T-helper 1 cell treated with Interleukin-12 subunit alpha and Interleukin-12 subunit beta and Interleukin-4 antibody, amounts not matched to agents 30 μg/mL and 1 μg/mL, for 36 hours (primary cell): ENCODE results near the gene MOSPD3.
A peak's percentile ranks its signal among the peaks of the same experiment; 100 is the strongest.
"Not testable (repeated sequence)": the region's sequence is repeated elsewhere in the genome, so short reads cannot be mapped to it uniquely, and the experiment has no call there.

Experiments used
- H3K27ac Mint-ChIP-seq: one replicate; pipeline ENCODE4 v1.8.0; 2021; ENCODE audit warnings: mild to moderate bottlenecking, mixed read lengths
- H3K27me3 Mint-ChIP-seq: one replicate; pipeline ENCODE4 v1.8.0; 2021; ENCODE audit warnings: low read depth, mixed read lengths
- H3K36me3 Mint-ChIP-seq: one replicate; pipeline ENCODE4 v1.8.0; 2021; ENCODE audit warnings: low read depth, mixed read lengths
- H3K4me1 Mint-ChIP-seq: one replicate; pipeline ENCODE4 v1.8.0; 2021; ENCODE audit warnings: low read depth, mixed read lengths
- H3K4me3 Mint-ChIP-seq: one replicate; pipeline ENCODE4 v1.8.0; 2021; ENCODE audit warnings: mild to moderate bottlenecking, moderate library complexity, mixed read lengths
- H3K9me3 Mint-ChIP-seq: one replicate; pipeline ENCODE4 v1.8.0; 2021; ENCODE audit warnings: mixed read lengths

The MOSPD3 gene, protein sequence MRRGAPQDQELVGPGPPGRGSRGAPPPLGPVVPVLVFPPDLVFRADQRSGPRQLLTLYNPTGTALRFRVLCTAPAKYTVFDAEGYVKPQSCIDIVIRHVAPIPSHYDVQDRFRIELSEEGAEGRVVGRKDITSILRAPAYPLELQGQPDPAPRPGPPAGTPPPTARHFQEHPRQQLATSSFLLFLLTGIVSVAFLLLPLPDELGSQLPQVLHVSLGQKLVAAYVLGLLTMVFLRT

DNA sequence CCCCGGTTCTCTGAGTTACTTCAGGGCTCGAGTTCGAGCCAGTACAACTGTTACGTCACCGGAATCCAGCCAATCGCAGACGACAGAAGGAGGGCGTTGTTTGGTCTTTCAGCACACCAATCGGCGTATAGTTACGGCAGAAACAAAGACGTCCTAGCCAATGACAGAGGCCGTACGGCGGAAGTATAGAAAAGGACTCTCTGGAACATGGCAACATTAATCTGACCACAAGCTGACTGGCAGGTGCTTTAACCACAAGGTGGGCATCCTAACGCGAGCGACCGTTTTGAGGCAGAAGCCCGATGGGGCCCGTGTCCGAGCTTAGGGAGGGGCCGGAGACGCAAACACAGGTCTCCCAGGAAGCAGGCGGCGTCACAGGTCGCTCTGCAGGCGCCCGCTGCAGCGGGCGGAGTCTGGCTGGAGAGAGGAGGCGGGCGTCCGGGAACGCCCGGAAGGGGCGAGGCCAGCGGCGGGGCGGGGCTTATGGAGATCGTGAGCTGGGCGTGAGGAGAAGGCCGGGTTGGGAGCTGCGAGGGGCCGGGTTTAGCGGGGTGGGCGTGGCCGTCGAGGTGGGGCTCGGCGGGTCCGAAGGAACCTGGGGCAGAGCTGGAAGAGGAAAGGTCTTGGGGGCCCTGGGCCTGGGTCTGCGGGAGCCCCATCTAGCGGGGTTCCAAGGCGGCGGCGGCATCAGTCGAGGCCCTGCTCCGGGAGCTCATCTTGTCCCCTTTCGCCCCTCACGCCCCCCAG, at the start of gene MOSPD3:
TSS of gene MOSPD3 (plus strand) at position 558 of the 747 bp plus-strand sequence. CDS start 252 bp downstream, outside the sequence.
- peak within 1 kb of the TSS; percentile 98 for H3K4me3 Mint-ChIP-seq
- peaks cover 5% of the 10 kb centered on the region for H3K27me3 Mint-ChIP-seq
- H3K4me1 Mint-ChIP-seq, result peaks cover 12% of the 10 kb centered on the region
- H3K27ac Mint-ChIP-seq, result peak within 1 kb of the TSS; percentile 100
- peaks cover 18% of the 10 kb centered on the region for H3K36me3 Mint-ChIP-seq
- H3K9me3 Mint-ChIP-seq, result no peaks in the 10 kb centered on the region

DNA sequence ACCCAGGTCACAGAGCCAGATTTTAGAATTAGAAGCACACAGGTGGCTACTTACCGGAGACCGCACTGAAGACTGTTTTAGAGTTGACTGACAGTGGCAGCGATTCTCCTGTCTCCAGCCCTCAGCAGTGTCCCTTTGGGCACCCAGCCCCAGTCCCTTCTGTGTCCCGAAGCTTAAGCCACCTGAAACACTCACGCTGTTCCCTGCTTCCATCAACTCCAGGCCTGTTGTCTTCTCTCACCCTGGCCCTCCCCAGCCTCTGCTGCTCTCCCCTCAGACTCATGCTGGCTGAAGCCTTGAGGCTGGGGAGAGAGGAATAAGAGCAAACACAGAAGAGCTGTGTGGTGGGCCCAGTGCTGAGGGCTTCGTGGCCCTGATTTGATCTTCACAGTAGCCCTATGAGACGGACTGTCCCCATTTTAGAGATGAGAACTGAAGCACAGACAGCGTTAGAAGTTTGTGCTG, 49.2 kb upstream of the MOSPD3 start:
- peaks cover 9% of the 10 kb centered on the region for H3K36me3 Mint-ChIP-seq
- no peaks in the 10 kb centered on the region for H3K27me3 Mint-ChIP-seq
- H3K9me3 Mint-ChIP-seq, result no peaks in the 10 kb centered on the region
- H3K27ac Mint-ChIP-seq, result no peak overlapping the region
- H3K4me3 Mint-ChIP-seq, result no peak overlapping the region
- peaks cover 6% of the 10 kb centered on the region for H3K4me1 Mint-ChIP-seq

DNA sequence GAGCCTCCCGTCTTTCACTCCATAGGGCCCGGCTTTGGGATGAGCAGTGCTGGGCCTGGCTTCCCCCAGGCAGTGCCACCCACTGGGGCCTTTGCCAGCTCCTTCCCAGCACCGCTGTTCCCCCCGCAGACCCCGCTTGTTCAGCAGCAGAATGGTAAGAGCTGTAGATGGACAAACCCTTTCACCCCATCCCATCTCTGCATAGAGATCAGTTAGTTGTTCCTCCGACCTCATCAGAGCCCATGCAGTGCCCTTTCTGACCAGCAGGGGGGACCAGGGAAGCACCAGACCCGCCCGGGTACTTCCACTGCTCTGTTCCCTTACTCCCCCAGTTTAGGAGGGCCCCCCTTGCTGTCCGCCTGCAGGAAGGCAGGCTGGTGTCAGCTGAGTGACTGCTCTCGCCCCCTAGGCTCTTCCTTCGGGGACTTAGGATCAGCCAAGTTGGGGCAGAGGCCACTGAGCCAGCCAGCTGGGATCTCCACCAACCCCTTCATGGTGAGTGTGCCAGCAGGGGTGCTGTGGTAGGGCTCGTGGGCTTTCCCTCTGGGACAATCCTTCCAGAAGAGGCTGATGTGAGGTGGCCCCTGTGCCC, 48.4 kb upstream of the MOSPD3 start:
- no peaks in the 10 kb centered on the region for H3K27me3 Mint-ChIP-seq
- no peaks in the 10 kb centered on the region for H3K9me3 Mint-ChIP-seq
- H3K36me3 Mint-ChIP-seq, result peaks cover 9% of the 10 kb centered on the region
- H3K4me3 Mint-ChIP-seq, result no peak overlapping the region
- H3K4me1 Mint-ChIP-seq, result peaks cover 10% of the 10 kb centered on the region
- H3K27ac Mint-ChIP-seq, result no peak overlapping the region

DNA sequence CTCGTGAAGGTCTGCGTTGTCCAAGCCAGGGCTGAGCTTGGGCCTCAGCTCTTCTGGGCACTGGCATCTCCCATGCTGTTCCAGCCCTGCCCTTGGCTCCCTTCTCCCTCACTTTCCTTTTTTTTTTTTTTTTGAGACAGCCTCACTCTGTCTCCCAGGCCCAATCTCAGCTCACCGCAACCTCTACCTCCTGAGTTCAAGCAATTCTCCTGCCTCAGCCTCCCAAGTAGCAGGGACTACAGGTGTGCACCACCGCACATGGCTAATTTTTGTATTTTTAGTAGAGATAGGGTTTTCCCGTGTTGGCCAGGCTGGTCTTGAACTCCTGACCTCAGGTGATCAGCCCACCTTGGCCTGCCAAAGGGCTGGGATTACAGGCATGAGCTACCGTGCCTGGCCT, 47.9 kb upstream of the MOSPD3 start:
- H3K4me3 Mint-ChIP-seq, H3K9me3 Mint-ChIP-seq, H3K36me3 Mint-ChIP-seq, H3K27me3 Mint-ChIP-seq: not testable (repeated sequence)
- peaks cover 13% of the 10 kb centered on the region for H3K4me1 Mint-ChIP-seq
- peak overlapping the region; percentile 52 for H3K27ac Mint-ChIP-seq

DNA sequence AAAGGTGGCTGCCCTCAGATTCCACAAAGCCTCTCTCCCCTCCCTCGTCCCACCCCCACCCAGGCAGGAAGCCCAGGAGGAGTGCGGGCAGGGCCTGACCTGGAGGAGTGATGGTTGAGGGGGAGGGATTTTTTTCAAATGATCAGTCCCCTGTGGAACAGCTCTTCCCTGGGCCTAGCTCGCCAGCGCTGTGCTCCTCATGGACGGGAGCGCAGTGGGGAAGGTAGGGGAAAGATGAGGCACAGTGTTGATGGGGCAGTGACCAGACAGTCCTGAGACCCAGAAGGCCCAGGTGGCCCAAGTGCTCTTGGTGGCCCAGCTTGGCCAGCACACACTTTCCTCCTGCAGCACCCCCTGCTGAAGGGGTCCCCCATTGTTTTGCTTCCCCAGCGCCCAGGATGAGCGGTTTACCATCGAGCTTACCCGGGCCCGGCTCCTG, 47.2 kb upstream of the MOSPD3 start:
- Mint-ChIP-seq H3K36me3 (peaks cover 8% of the 10 kb centered on the region), H3K9me3 (no peaks in the 10 kb centered on the region), H3K4me1 (peaks cover 14% of the 10 kb centered on the region), H3K27ac (no peak overlapping the region), H3K4me3 (no peak overlapping the region), H3K27me3 (no peaks in the 10 kb centered on the region)

DNA sequence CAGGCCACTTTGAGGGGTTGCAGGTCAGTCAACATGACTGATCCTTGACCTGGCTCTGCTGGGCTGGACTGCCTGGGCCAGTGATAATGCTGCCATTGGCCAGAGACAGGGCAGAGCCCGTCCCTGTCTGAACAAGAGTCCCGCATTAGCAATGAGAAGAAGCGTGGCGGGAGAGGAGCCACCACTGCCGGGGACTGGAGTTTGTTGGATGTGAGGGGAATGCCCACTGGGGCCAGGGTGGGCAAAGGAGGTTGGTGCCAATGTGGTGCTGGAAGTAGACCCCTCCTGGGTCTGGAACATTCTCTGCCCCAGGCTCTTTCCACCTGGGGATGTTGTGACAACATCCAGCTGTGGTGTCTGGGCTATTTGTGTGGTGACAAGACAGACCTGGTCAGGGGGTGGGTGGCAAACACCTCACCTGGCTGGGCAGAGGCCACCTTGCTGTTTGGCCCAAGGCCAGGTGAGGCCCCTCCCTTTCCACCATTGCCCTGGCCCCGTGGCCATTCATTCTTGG, 46.3 kb upstream of the MOSPD3 start:
- no peak overlapping the region for H3K4me3 Mint-ChIP-seq
- H3K36me3 Mint-ChIP-seq, result peaks cover 8% of the 10 kb centered on the region
- H3K4me1 Mint-ChIP-seq, result peaks cover 14% of the 10 kb centered on the region
- H3K9me3 Mint-ChIP-seq, result no peaks in the 10 kb centered on the region
- H3K27ac Mint-ChIP-seq, result no peak overlapping the region
- no peaks in the 10 kb centered on the region for H3K27me3 Mint-ChIP-seq

DNA sequence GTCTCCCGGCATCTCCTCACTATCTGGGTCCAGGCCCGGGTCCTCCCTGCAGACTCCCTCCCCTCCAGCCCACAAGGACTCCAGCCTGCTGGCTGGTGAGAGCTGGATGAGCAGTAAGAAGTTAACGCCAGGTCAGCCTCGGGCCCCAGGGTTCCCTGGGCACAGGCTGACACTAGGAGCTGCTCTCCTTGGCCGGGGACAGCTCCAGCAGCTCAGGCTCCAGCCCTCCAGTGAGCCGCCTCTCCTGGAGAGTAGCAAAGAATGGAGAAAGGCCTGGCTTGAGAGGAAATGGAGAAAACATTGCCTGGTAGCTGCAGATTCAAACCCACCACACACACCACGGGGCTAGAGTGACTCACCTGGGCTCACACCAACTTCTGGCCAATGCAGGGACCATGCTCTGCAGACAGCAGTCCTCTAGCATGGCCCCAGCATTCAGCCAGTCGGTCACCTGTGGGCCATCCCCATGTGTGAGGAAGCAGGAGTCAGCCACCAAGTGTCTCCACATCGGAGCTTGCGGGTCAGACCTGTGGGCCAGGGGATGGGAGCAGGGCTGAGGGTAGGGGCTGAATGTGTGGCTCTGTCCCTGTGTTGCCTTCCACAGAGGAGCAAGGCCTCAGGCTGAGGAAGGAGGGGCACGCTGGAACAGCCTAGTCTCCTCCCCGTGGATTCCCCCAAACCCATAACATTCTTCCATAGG, 45.2 kb upstream of the MOSPD3 start:
- no peak overlapping the region for H3K27ac Mint-ChIP-seq
- no peaks in the 10 kb centered on the region for H3K9me3 Mint-ChIP-seq
- no peak overlapping the region for H3K4me3 Mint-ChIP-seq
- no peaks in the 10 kb centered on the region for H3K27me3 Mint-ChIP-seq
- H3K36me3 Mint-ChIP-seq, result peaks cover 14% of the 10 kb centered on the region
- peaks cover 17% of the 10 kb centered on the region for H3K4me1 Mint-ChIP-seq

DNA sequence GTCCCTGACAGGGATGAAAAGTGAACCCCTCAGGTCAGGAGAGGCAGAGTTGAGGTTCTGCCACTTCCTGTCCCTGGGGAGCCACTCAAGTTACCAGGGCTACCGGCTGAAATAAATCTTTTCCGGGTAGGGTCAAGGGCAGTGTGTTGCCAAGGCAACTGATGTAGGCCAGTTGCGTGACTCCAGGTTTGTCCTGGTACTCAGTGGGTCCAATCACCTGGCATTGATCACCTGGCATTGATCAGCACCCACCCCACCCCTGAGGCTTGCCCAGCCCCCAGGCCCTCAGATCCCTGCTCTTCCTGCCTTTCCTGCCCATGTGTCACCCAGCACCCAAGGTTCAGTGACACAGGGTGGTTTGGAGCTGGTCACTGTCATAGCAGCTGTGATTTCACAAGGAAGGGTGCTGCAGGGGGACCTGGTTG, 44.6 kb upstream of the MOSPD3 start:
- peaks cover 15% of the 10 kb centered on the region for H3K36me3 Mint-ChIP-seq
- H3K9me3 Mint-ChIP-seq, result no peaks in the 10 kb centered on the region
- peaks cover 17% of the 10 kb centered on the region for H3K4me1 Mint-ChIP-seq
- H3K27ac Mint-ChIP-seq, result no peak overlapping the region
- no peaks in the 10 kb centered on the region for H3K27me3 Mint-ChIP-seq
- H3K4me3 Mint-ChIP-seq, result no peak overlapping the region

DNA sequence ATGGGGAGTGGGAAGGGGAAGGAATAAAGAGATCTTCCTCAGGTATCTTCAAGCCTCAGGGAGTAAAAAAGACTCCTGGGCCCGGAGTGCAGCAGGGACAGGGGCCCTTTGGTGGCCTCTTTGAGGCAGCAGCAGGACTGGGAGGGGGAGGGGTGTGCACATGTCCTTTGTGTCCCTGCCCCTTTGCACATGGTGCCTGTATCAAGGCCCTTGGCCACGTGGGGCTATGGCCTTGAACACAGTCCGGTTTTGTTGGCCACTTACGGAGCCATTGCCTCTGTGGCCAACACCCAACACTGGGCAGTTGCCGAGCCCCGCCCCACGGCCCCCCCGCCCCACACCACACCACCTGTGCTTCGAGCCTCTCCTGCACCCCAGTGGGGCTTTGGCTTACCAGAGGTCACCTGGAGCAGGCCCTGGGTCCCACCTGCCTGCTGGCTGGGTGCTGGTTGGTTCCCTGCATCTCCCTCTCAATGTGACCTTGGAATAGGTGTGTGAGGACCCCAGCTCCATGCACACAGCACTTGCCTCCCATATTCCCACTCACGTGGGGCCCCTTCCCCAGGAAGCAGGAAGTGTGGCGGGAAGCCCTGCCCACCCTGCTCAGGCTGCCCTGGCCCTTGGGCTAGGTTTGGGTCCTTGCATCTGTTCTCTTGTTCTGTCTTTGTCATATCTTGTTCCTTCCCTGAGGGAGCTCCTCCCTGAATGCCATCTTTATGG, 44.0 kb upstream of the MOSPD3 start:
- peaks cover 15% of the 10 kb centered on the region for H3K36me3 Mint-ChIP-seq
- no peaks in the 10 kb centered on the region for H3K27me3 Mint-ChIP-seq
- peaks cover 17% of the 10 kb centered on the region for H3K4me1 Mint-ChIP-seq
- no peak overlapping the region for H3K4me3 Mint-ChIP-seq
- H3K27ac Mint-ChIP-seq, result no peak overlapping the region
- no peaks in the 10 kb centered on the region for H3K9me3 Mint-ChIP-seq

DNA sequence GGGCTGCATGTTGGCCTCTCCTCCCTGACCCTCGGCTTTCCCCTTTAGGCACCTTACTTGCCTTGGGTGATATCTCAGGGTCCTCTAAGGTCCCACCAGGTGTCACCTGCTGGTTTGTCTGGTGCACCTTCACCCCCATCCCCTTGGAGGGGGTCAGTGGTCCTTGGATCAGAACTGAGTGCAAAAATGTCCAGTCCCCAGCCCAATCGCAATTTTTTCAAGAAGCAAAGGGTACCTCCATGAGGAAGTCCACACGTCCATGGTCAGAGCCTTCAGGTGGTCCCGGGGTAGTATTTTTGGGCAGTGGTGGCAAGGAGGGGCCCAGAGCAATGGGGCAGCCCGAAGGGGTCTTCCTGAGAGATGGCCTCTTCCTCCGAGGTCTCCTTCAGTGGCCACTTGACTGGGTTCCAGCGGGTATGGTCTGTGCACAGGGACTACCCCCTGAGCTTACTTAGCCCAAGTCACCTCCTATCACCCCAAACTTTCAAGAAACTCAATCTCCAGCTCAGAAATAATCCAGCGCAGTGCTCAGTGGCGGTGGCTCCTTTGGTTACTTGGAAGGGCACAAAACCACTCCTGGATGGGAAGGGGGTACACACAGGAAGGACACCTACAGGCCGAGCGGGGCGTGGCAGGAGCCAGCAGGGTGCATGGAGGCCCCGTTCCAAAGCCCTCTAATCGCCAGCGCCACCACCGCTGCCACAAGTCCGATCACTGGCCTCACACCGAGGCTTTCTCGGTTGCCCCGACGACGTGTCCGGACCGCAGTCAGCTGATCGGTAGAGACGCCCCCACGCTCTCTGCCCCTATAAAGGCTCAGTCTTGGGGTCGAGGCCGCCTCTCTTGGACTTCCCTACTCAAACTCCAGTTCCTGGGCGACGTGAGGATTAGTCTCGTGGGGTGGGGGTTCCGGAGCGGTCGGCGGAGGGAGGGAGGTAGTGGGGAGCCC, 43.2 kb upstream of the MOSPD3 start:
- H3K9me3 Mint-ChIP-seq, result no peaks in the 10 kb centered on the region
- peaks cover 15% of the 10 kb centered on the region for H3K4me1 Mint-ChIP-seq
- peak overlapping the region; percentile 36 for H3K27ac Mint-ChIP-seq
- H3K36me3 Mint-ChIP-seq, result peaks cover 13% of the 10 kb centered on the region
- no peaks in the 10 kb centered on the region for H3K27me3 Mint-ChIP-seq
- H3K4me3 Mint-ChIP-seq, result no peak overlapping the region

DNA sequence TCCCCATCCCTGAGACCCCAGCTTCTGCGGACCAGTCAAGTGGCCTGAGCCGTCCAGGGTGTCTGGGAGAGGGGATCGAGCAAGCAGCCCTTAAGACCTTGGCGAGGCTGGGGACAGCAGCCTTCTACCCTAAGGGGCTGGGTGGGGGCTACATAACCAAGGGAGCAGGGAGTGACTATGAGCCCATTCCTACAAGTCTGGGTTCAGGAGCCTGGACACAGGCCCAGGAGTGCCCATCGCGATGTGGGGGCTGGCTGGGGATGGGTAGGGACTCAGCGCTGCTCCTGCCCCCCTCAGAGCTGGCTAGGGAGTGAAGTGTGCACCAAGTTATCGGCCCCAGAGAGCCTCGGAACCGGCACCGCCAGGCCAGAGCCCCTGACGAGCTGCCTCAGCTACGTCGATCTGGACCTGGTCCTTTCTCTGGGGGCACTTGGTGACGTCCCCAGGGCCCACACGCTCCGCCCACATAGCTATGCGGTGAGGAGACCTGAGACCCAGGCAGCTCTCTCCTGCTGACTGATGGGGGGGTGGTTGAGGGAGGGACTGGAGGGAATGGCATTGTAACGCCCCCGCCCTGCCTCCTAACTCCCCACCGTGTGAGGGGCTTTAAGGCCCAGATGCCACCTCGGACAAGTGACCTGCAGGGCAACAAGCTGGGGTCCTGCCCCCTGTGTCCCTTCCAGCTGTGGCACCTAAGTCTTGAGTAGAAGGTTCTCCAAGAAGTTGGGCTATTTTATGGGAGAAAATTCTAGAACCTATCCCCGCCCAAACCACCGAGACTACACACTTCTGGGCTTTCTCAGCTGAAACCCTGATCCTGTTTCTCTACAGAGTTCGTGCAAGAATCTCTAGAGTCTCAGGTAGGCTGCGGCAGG, 41.1 kb upstream of the MOSPD3 start:
- Mint-ChIP-seq H3K9me3 (no peaks in the 10 kb centered on the region), H3K36me3 (peaks cover 12% of the 10 kb centered on the region), H3K27me3 (no peaks in the 10 kb centered on the region), H3K4me3 (no peak overlapping the region), H3K27ac (no peak overlapping the region), H3K4me1 (peaks cover 15% of the 10 kb centered on the region)

DNA sequence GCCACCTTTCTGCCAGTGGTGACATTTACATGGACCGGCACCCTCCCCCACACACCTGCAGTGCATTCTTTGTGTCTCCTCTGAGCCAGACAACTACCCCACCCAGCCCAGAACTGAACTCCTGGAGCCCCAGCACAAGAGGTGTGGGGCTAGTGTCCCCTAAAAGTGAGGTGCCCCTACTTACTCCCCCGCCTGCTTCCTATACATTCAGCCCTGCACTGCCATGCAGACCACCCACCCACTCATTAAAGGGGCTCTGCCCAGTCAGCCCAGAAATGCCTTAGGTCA, 40.6 kb upstream of the MOSPD3 start:
- H3K27me3 Mint-ChIP-seq, result no peaks in the 10 kb centered on the region
- peaks cover 15% of the 10 kb centered on the region for H3K4me1 Mint-ChIP-seq
- no peak overlapping the region for H3K27ac Mint-ChIP-seq
- H3K36me3 Mint-ChIP-seq, result peaks cover 16% of the 10 kb centered on the region
- no peaks in the 10 kb centered on the region for H3K9me3 Mint-ChIP-seq
- no peak overlapping the region for H3K4me3 Mint-ChIP-seq
